ENCODE data around the gene PLEKHA4.
"Not testable (repeated sequence)": the region's sequence is repeated elsewhere in the genome, so short reads cannot be mapped to it uniquely, and the experiment has no call there.

Gene PLEKHA4

GRCh38 chr19:48868114-48868886 lies at the start of gene PLEKHA4:
Gene PLEKHA4, minus strand, starts transcription at chr19:48868617. Its CDS starts 997 bp downstream, at chr19:48867620.
- DNase-seq (ENCODE audit: low read depth) = no peak

- no peak for DNase-seq (ENCODE audit: low read depth)
Observed at GRCh38 chr19:48918071-48918470, 49.7 kb upstream of the PLEKHA4 start.

DNA sequence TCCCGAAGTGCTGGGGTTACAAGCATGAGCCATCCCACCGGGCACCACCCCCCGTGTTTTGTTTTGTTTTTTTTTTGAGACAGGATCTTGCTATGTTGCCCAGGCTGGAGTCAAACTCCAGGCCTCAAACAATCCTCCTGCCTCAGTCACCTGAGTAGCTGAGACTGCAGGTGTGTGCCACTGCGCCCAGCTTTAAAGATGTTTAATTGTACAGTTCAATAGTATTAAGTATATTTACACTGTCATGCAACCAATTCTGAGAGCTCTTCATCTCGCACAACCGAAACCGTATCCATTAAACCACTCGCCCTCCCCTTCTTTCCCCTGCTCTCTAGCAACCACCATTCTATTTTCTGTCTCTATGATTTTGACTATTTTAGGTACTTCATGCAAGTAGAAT lies 47.3 kb upstream of the PLEKHA4 start:
- DNase-seq (ENCODE audit: low read depth) = no peak

DNA sequence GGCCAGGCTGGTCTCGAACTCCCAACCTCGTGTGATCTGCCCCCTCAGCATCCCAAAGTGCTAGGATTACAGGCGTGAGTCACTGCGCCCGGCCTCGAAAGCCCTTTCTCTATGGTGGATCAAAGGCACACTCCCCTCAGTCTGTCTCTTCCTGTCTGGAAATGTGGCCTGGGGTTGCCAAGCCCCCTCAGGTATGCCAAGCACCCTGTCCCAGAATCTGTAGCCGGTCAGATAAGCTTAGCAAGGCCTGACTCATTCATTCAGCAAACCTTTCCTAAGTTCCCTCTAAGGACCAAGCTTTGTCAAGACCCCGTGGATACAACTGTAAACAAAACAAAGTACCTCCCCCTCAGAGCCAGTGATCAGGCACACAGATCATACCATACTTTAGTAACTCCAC lies 45.8 kb upstream of the PLEKHA4 start:
- DNase-seq (ENCODE audit: low read depth) = no peak

- no peak for DNase-seq (ENCODE audit: low read depth)
Observed at GRCh38 chr19:48913114-48913889, 44.9 kb upstream of the PLEKHA4 start.

GRCh38 chr19:48910803-48911202 lies 42.4 kb upstream of the PLEKHA4 start:
- no peak for DNase-seq (ENCODE audit: low read depth)

GRCh38 chr19:48909424-48910077 lies 41.1 kb upstream of the PLEKHA4 start:
- DNase-seq (ENCODE audit: low read depth) = not testable (repeated sequence)

GRCh38 chr19:48907671-48908070 lies 39.3 kb upstream of the PLEKHA4 start:
- no peak for DNase-seq (ENCODE audit: low read depth)

- no peak for DNase-seq (ENCODE audit: low read depth)
Observed at GRCh38 chr19:48906324-48906723, 37.9 kb upstream of the PLEKHA4 start.

DNA sequence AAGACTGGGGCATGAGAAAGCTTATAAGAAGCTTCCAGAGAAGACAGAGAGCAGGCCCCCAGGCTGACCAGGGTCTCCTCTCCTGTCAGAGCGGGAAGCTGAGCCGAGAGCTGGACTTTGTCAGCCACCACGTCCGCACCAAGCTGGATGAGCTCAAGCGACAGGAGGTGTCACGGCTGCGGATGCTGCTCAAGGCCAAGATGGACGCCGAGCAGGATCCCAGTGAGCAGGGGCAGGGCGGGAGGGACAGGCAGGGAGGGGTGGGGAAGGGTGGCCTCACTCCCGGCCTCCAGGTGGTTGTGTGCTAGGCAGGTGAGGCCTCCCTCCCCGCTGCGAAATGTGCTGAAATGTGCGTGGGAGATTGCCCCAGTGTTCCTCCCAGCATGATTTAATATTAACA lies 37.2 kb upstream of the PLEKHA4 start:
- no peak for DNase-seq (ENCODE audit: low read depth)

GRCh38 chr19:48903788-48904187 lies 35.4 kb upstream of the PLEKHA4 start:
- not testable (repeated sequence) for DNase-seq (ENCODE audit: low read depth)

GRCh38 chr19:48902291-48902690 lies 33.9 kb upstream of the PLEKHA4 start:
- DNase-seq (ENCODE audit: low read depth) = not testable (repeated sequence)

DNA sequence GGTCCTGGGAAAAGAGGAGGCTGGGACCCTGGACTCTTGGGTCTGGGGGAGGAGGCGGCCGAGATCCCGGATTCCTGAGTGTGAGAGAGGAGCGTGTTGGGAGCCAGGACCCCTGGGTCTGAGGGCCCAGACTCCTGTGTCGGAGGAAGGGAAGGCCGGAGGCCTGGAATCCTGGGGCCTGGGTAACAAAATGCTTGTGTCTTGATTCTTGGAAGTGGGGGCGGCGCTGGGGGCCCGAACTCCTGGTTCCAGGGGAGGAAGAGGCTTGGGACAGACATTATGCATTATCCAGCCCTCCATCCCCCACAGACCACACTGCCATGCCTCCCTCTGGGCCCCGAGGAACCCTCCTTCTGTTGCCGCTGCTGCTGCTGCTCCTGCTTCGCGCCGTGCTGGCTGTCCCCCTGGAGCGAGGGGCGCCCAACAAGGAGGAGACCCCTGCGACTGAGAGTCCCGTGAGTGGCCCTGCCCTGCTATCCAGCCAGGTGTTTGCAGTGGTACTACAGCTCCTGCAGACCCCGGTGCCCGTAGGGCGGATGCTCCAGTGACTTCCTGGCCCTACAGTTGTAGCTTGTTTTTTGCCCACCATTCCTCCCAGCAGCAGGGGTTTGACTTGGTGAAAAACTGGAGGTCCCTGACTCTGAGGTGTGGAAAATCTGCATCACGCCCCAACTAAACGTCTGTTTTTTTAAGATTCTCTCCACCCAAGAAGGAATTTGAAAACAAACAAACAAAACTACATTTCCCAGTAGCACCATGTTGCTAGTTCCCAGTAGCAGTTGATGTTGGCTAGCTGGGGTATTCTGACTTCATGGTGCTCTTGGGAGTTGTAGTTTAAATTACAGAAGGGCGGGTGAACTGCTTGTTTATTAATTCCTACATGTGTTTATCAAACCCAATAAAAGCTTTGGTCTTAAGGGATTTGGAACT lies 32.3 kb upstream of the PLEKHA4 start:
- peak; percentile 50 for DNase-seq (ENCODE audit: low read depth)

GRCh38 chr19:48899781-48900476 lies 31.5 kb upstream of the PLEKHA4 start, which contains the start of gene NUCB1:
Gene NUCB1, plus strand, starts transcription at chr19:48900312. Its CDS starts 485 bp downstream, at chr19:48900797.
- peak; percentile 100 for DNase-seq (ENCODE audit: low read depth)

GRCh38 chr19:48899386-48899749 lies 31.0 kb upstream of the PLEKHA4 start:
- DNase-seq (ENCODE audit: low read depth) = not testable (repeated sequence)

DNA sequence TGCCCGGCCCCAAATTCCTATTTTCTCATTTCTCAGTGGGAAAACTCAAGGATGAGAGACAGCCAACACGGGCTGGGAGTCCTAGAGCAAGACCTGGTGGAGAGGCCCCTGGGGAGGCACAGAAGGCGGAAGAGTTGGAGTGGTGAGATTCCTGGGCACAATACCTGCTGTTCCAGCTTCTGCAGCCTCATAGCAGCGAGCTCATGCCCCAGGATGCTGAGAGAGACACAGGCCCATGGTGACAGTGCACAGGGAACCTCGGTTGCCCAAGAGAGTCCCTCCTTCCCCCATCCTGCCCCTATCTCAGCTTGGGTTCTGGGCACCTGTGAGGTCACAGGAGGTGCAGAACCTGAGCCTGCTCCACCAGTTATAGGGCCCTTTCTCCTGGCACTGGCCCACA lies 28.8 kb upstream of the PLEKHA4 start:
- DNase-seq (ENCODE audit: low read depth) = no peak

- DNase-seq (ENCODE audit: low read depth) = no peak
Observed at GRCh38 chr19:48896191-48896720, 27.8 kb upstream of the PLEKHA4 start.

DNA sequence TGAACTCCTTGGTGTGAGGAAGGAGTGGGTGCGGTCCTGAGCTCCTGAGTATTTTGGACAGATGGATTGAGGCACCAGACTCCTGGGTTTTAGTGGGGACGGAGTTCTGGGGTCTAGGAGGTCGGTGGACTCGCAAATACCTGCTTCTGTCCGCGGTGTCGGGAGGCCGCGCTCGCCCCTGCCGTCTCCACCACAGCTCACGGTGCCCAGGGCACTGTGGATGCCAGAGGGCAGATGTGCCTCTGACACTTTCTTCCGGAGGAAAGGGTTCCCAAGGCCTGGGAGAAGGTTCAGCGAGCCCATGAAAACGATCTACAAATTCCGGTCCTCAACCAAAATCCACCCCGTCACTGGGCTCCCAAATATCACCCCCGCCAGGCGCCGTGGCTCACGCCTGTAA lies 26.8 kb upstream of the PLEKHA4 start:
- no peak for DNase-seq (ENCODE audit: low read depth)

GRCh38 chr19:48890551-48890950 lies 22.1 kb upstream of the PLEKHA4 start:
- DNase-seq (ENCODE audit: low read depth) = no peak

- not testable (repeated sequence) for DNase-seq (ENCODE audit: low read depth)
Observed at GRCh38 chr19:48889496-48889895, 21.1 kb upstream of the PLEKHA4 start.

Measured in stromal cell of bone marrow (primary cell).